Liver (tissue), 9 donors: ENCODE results near the gene HACE1. TPM values are rescaled to one million over a fixed set of nuclear protein-coding genes. Genes with fewer than 3 reads are reported as not detected.

Experiments
- DNase-seq: peaks from one replicate; pipeline ENCODE4 v3.0.0-alpha.2; 2017; ENCODE audit warnings: low spot score
- H3K27ac ChIP-seq, 2 donors: one replicate each; pipeline ENCODE4 v1.7.0; 2013; ENCODE audit warnings: inconsistent platforms in 2 of 2, low read length in 2 of 2, control low read depth in 1 of 2, low read depth in 1 of 2, mild to moderate bottlenecking in 1 of 2
- H3K27me3 ChIP-seq, 4 donors: one replicate each; pipeline versions ENCODE4 v1.6.1 to v1.7.0; 2013; ENCODE audit warnings: low read length in 3 of 4, inconsistent platforms in 1 of 4, mild to moderate bottlenecking in 1 of 4, moderate library complexity in 1 of 4; ENCODE audit not compliant: control insufficient read depth in 4 of 4, insufficient read depth in 4 of 4
- H3K36me3 ChIP-seq, 4 donors: one replicate each; pipeline versions ENCODE4 v1.6.1 to v1.7.0; 2013; ENCODE audit warnings: low read length in 3 of 4, mild to moderate bottlenecking in 3 of 4, low read depth in 1 of 4, moderate library complexity in 1 of 4; ENCODE audit not compliant: control insufficient read depth in 4 of 4, insufficient read depth in 3 of 4
- H3K4me1 ChIP-seq, 4 donors: one replicate each; pipeline versions ENCODE4 v1.6.1 to v1.7.0; 2013; ENCODE audit warnings: low read length in 3 of 4, mild to moderate bottlenecking in 3 of 4, moderate library complexity in 1 of 4; ENCODE audit not compliant: control insufficient read depth in 4 of 4, insufficient read depth in 4 of 4
- H3K4me3 ChIP-seq, 3 donors: one replicate each; pipeline versions ENCODE4 v1.6.1 to v1.7.0; 2013; ENCODE audit warnings: low read length in 3 of 3, control low read depth in 1 of 3, low read depth in 1 of 3, mild to moderate bottlenecking in 1 of 3
- H3K9ac ChIP-seq, 2 donors: one replicate each; pipeline ENCODE4 v1.7.0; 2013; ENCODE audit warnings: low read length in 2 of 2, mild to moderate bottlenecking in 2 of 2, moderate library complexity in 2 of 2, control low read depth in 1 of 2, low read depth in 1 of 2
- H3K9me3 ChIP-seq, 4 donors: one replicate each; pipeline versions ENCODE4 v1.6.1 to v1.7.0; 2013; ENCODE audit warnings: low read length in 3 of 4; ENCODE audit not compliant: control insufficient read depth in 4 of 4
- ATF3 ChIP-seq: IDR thresholded peaks from 2 replicates; pipeline ENCODE4 v1.6.1; 2016; ENCODE audit warnings: antibody characterized with exemption
- CTCF ChIP-seq: fragments of 150-350 bp; IDR thresholded peaks from 2 replicates; pipeline ENCODE4 v1.5.1; 2017; ENCODE audit warnings: improper control_type of control experiment, low read depth, low read length; ENCODE audit not compliant: missing input control
- EGR1 ChIP-seq, 2 donors: IDR thresholded peaks; 2 replicates each; pipeline ENCODE4 v1.6.1; 2016 to 2018; ENCODE audit warnings: antibody characterized with exemption in 2 of 2, low read depth in 2 of 2
- FOXA1 ChIP-seq: IDR thresholded peaks from 2 replicates; pipeline ENCODE4 v1.6.1; 2016; ENCODE audit warnings: antibody characterized with exemption
- FOXA2 ChIP-seq: IDR thresholded peaks from 2 replicates; pipeline ENCODE4 v1.6.1; 2016; ENCODE audit warnings: antibody characterized with exemption
- GABPA ChIP-seq, 2 donors: IDR thresholded peaks in 1 of 2; conservative IDR thresholded peaks in 1 of 2; 2 replicates each; pipeline ENCODE4 v1.6.1; 2016; ENCODE audit warnings: antibody characterized with exemption in 2 of 2, mild to moderate bottlenecking in 1 of 2, moderate library complexity in 1 of 2
- HNF4A ChIP-seq, 2 donors: conservative IDR thresholded peaks; 2 replicates each; pipeline ENCODE4 v1.6.1; 2016; ENCODE audit warnings: antibody characterized with exemption in 2 of 2, mild to moderate bottlenecking in 2 of 2
- HNF4G ChIP-seq: IDR thresholded peaks from 2 replicates; pipeline ENCODE4 v1.6.1; 2016; ENCODE audit warnings: antibody characterized with exemption
- JUND ChIP-seq, 2 donors: IDR thresholded peaks; 2 replicates each; pipeline ENCODE4 v1.6.1; 2016; ENCODE audit warnings: antibody characterized with exemption in 2 of 2
- MAX ChIP-seq: IDR thresholded peaks from 2 replicates; pipeline ENCODE4 v1.6.1; 2016; ENCODE audit warnings: antibody characterized with exemption
- NR2F2 ChIP-seq: IDR thresholded peaks from 2 replicates; pipeline ENCODE4 v1.6.1; 2016; ENCODE audit warnings: antibody characterized with exemption
- RAD21 ChIP-seq, 2 donors: IDR thresholded peaks; 2 replicates each; pipeline ENCODE4 v1.6.1; 2016; ENCODE audit warnings: antibody characterized with exemption in 2 of 2, mild to moderate bottlenecking in 2 of 2
- REST ChIP-seq: IDR thresholded peaks from 2 replicates; pipeline ENCODE4 v1.6.1; 2016; ENCODE audit warnings: antibody characterized with exemption, mild to moderate bottlenecking
- RXRA ChIP-seq, 2 donors: IDR thresholded peaks; 2 replicates each; pipeline ENCODE4 v1.6.1; 2017 to 2018; ENCODE audit warnings: antibody characterized with exemption in 2 of 2, mild to moderate bottlenecking in 1 of 2
- SP1 ChIP-seq: IDR thresholded peaks from 2 replicates; pipeline ENCODE4 v1.6.1; 2018; ENCODE audit warnings: antibody characterized with exemption, mild to moderate bottlenecking
- YY1 ChIP-seq: IDR thresholded peaks from 2 replicates; pipeline ENCODE4 v1.6.1; 2016; ENCODE audit warnings: antibody characterized with exemption, mild to moderate bottlenecking
- ZBTB33 ChIP-seq: IDR thresholded peaks from 2 replicates; pipeline ENCODE4 v1.6.1; 2016; ENCODE audit warnings: antibody characterized with exemption
- WGBS: extraction: QIAGEN DNeasy Blood & Tissue Kit; methylation state at CpG from one replicate; pipeline ENCODE4 v1.1.7; 2013; 5-methylcytosine and 5-hydroxymethylcytosine counted together
- polyA plus RNA-seq, 2 donors: library from polyadenylated mRNA; stranded (reverse) in 1 of 2; unstranded in 1 of 2; fragments of 200-250 nt in 1 of 2; fragments of >200 nt in 1 of 2; fragmentation: Nextera tagmentation in 1 of 2; extraction: Ambion mirVana in 1 of 2; gene quantifications; one replicate each; pipeline versions ENCODE4 v1.2.1 to v1.2.3, GENCODE V29; 2013 to 2015
- total RNA-seq, 2 donors: library from RNA; depleted of rRNA; stranded (reverse); fragments of >200 nt; gene quantifications; one replicate each; pipeline ENCODE4 v1.2.3, GENCODE V29; 2014
- donor health status: healthy.
- donor health status: healthy.
- donor health status: healthy.
- donor health status: healthy.
- donor health status: healthy.

Gene HACE1
- total and polyA plus RNA-seq, 4 donors, result 1.3 to 7.2 (median 2.5) TPM

GRCh38 chr6:104710543-104711335, 149.0 kb downstream of the HACE1 start:
- 78% methylated on average over 4 of the region's 4 CpGs for WGBS
- H3K36me3 ChIP-seq, result no peaks in the 10 kb centered on the region
- no peak overlapping the region for H3K4me3 ChIP-seq
- no peaks in the 10 kb centered on the region for H3K4me1 ChIP-seq
- no peak overlapping the region for H3K27ac ChIP-seq
- DNase-seq, result no peak
- no peak for TF ChIP-seq FOXA2
- TF ChIP-seq RAD21 (IDR thresholded peaks at IDR 0.05), result no peak
- no peak for TF ChIP-seq EGR1 (IDR thresholded peaks at IDR 0.05; ENCODE audit: low read depth in 2 of 2)
- no peak for TF ChIP-seq JUND (IDR thresholded peaks at IDR 0.05)
- no peak for TF ChIP-seq ATF3
- no peak for TF ChIP-seq ZBTB33
- no peak for TF ChIP-seq RXRA (IDR thresholded peaks at IDR 0.05)
- TF ChIP-seq NR2F2, result no peak
- TF ChIP-seq CTCF, result no peak
- TF ChIP-seq MAX, result no peak
- H3K9ac ChIP-seq, result no peak overlapping the region
- H3K27me3 ChIP-seq, result no peaks in the 10 kb centered on the region
- no peaks in the 10 kb centered on the region for H3K9me3 ChIP-seq

GRCh38 chr6:104705916-104706442, 153.7 kb downstream of the HACE1 start:
- 69% methylated on average over 5 of the region's 5 CpGs for WGBS
- Histone ChIP-seq H3K27ac (no peak overlapping the region), H3K9ac (no peak overlapping the region), H3K36me3 (no peaks in the 10 kb centered on the region), H3K4me1 (no peaks in the 10 kb centered on the region), H3K9me3 (no peaks in the 10 kb centered on the region), H3K4me3 (no peak overlapping the region), H3K27me3 (peaks cover 0 to 4% (median 0%) of the 10 kb centered on the region in 4 donors)
- DNase-seq, result no peak
- no peak for TF ChIP-seq FOXA1
- no peak for TF ChIP-seq ZBTB33
- TF ChIP-seq RAD21 (IDR thresholded peaks at IDR 0.05), result no peak
- TF ChIP-seq NR2F2, result no peak
- no peak for TF ChIP-seq SP1
- no peak for TF ChIP-seq GABPA (IDR thresholded peaks at IDR 0.05 in 1 of 2, conservative IDR thresholded peaks at IDR 0.05 in 1 of 2)
- no peak for TF ChIP-seq EGR1 (IDR thresholded peaks at IDR 0.05; ENCODE audit: low read depth in 2 of 2)
- no peak for TF ChIP-seq HNF4G
- no peak for TF ChIP-seq ATF3
- no peak for TF ChIP-seq YY1
- TF ChIP-seq REST, result no peak
- TF ChIP-seq JUND (IDR thresholded peaks at IDR 0.05), result no peak
- TF ChIP-seq HNF4A (conservative IDR thresholded peaks at IDR 0.05), result no peak
